SHP77 treated with DMSO at 0.1 percent for 48 hours (cell line): ENCODE results near the gene PRPF18.
"Not testable (repeated sequence)": the region's sequence is repeated elsewhere in the genome, so short reads cannot be mapped to it uniquely, and the experiment has no call there.

Experiments
- DNase-seq: peaks from one replicate; lab custom pipeline; 2025; lab: John Stamatoyannopoulos, UW

PRPF18 gene

DNA sequence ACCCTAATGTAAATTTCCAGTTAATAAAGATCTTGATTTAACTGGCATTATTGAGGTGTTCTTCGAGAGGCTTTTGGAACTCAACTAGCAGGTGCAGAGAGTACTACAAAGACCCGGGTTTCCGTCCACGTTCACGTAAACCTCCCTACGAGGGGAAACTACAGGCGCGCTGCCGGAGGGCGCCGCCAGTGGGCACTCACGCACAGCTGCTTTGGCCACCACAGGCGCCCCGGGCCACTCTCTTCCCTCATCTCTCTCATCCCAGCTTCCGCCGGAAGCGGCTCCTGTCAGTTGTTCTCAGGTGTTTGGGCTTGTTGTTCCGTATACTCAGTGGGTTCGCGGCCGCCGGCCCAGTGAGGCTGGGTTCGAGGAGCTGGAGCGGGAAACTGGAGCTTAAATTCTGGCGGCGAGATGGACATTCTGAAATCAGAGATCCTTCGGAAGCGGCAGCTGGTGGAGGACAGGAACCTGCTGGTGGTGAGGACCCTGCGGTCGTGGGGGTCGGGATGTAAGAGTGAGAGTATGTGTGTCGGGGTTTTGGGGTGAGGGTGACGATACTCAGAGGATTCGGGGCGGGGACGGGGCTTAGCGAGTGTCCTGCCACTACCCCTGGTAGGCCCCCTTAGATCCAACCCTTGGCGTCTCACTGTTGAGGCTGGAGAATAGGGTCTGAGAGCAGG, at the start of gene PRPF18:
Gene PRPF18 (plus strand): TSS at position 290 of the 680 bp plus-strand sequence. CDS start 122 bp downstream, at position 412.
- peak; percentile 82 for DNase-seq

DNA sequence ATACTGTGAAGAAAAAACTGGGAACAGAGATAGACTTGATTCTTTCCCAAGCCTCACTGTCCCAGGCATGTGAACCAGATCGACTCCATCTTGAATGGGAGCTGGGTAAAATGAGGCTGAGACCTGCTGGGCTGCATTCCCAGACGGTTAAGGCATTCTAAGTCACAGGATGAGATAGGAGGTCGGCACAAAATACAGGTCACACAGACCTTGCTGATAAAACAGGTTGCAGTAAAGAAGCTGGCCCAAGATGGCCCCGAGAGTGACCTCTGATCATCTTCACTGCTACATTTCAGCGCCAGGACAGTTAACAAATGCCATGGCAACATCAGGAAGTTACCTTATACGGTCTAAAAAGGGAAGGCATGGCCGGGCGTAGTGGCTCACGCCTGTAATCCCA, 48.8 kb upstream of the PRPF18 start:
- DNase-seq: not testable (repeated sequence)

DNA sequence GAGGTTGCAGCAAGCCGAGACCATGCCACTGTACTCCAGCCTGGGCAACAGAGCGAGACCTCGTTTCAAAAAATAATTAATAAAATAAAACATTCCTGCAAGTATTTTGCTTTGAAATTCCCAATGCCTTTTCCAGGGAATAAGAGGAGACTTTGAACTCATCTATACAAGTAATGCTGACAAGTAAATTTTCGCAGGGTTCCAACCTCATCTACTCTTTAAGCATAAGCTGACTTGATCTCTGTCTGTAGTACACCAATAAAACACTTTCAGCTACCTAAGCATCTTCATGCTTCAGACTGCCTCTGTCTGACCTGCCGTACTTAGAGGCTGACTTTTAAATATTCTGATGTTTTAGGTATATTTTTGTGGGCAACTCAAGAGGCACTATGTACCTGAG, 44.2 kb upstream of the PRPF18 start:
- no peak for DNase-seq

DNA sequence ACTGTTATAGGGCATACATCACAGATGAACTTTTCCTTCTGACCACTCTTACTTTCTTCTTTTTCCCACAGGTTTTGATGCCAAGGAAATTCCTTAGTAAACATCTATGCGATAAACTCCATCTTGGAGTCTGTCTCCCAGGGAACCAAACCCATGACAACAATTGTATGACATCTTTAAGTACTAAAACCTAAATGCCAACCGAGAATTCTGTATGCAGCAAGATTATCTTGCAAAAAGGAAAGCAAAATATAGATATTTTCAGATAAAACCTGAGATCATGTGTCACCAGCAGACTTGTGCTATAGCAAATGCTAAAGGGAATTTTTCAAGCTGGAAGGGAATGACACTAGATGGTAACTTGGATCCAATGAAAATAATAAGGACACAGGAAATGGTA, 36.0 kb upstream of the PRPF18 start:
- no peak for DNase-seq

GRCh38 chr10:13555884-13556510, 30.8 kb upstream of the PRPF18 start:
- DNase-seq: peak; percentile 11

DNA sequence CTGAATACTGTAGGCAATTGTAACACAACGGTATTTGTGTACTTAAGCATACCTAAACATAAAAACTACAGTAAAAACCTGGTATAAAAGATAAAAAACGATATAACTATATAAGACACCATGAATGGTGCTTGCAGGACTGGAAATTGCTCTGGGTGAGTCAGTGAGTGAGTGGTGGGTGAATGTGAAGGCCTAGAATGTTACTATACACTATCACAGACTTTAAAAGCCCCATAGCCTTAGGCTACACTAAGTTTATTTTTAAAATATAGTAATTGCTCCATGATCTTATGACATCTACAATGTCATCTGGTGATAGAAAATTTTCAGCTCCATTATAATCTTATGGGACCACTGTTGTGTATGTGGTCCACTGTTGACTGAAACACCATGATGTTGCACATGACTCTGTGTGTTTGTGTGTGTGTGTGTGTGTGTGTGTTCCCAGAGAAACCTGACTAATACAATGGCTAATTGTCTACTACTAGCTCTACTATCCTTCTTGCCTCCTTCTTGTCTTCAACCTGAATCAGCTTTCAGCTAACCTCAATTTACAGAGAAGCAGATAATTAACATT, 27.6 kb upstream of the PRPF18 start:
- no peak for DNase-seq

DNA sequence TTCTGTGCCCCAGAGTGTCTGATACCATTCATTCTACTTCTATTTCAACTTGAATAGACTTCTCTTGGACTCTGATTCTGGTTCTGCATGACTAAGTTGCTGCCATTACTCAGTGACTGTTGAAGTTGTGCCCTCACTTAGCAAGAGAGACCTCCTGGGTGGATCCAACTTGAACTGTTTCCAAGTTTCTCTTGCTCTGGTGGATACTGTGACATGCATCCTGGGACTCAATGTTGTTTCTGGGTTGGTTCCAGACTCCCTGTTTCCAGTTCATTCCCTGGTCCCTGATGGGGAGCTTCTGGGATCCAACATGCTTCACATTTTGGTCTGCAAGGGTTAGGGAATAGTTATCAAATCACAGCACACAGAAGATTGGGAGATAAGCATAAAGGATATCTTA, 26.2 kb upstream of the PRPF18 start:
- DNase-seq: no peak

DNA sequence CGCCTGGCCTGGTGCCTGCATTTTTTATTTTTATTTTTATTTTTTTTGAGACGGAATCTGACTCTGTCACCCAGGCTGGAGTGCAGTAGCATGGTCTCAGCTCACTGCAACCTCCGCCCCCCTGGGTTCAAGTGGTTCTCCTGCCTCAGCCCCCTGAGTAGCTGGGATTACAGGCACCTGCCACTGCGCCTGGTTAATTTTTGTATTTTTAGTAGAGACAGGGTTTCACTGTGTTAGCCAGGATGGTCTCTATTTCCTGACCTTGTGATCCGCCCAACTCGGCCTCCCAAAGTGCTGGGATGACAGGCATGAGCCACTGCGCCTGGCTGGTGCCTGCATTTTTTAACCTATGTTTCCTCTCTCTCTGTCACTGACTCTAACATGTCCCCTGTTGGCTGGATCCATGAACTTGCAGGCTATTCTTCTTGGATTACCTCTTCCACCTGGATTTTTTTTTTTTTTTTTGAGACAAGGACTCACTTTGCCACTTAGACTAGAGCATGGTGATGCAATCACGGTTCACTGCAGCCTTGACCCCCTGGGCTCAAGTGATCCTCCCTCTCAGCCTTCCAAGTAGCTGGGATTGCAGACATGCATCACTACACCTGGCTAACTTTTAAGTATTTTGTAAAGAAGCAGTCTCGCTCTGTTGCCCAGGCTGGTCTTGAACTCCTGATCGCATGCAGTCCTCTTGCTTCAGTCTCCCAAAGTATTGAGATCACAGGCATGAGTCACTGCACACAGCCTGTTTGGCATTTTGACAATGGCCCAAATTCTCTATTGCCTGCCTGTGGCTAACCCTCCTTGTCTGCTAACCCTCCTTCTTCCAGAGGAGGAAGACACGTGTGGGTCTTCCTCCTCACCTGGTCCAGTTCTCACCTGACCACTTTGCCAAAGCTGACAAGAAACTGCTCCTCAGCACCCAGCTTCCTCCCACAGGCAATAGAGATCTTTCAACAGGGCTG, 23.0 kb upstream of the PRPF18 start:
- DNase-seq: no peak

DNA sequence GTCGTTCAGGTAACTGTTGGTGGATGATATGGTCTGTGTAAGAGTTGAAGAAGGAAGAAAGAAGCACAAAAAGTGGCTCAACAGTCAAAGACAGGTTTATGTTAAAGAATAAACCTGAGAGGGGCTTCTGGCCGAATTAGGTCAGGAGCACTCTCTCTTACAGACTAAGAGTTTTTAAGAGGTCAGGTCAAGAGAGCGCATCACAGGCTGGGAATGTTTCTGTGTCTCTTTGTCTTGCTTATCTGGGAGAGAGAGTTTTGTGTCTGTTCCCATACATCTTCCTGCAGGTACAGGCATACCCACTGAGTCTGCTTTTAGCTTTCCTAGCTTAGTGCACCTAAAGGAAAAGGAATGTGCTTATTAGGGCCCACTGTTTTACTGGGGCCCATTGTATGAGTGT, 22.2 kb upstream of the PRPF18 start:
- DNase-seq: no peak

DNA sequence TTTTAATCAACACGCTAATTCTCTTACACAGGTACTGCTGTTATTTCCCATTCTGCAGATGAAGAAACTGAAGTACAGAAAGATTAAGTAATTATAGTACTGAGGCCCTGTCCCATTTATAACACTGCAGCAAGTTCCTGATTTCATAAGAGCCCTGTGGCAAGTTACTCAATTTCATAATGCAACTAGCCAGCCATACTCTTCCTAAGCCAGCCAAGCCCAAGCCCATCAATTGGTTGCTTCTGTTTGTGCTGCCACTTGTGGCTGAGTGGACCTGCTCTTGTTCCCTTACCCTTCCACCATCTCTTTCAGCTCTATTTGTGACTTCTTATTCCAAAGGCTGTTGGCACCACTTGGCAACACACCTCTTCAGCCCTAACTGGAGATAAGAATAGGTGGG, 19.7 kb upstream of the PRPF18 start:
- DNase-seq: no peak

- no peak for DNase-seq
Observed at GRCh38 chr10:13571541-13571940, 15.2 kb upstream of the PRPF18 start.

DNA sequence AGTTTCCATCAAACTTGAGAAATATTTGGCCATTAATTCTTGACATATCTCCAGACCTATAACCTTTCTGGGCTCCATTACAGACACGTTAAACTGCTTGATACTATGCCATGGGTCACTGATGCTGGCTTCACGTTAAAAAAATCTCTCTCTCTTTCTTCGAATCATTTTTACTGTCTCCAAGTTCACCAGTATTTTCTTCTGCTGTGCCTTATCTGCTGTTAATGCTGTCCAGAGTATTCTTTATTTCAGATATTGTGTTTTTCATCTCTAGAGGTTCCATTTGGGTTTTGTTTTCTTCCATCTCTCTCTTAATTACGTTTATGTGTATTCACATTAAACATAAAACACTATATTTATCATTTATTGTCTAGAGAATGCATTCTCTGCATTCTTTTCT, 12.8 kb upstream of the PRPF18 start:
- no peak for DNase-seq

GRCh38 chr10:13585195-13585751, 1.5 kb upstream of the PRPF18 start:
- no peak for DNase-seq

- no peak for DNase-seq
Observed at GRCh38 chr10:13585943-13586342, 822 bp upstream of the PRPF18 start.

DNA sequence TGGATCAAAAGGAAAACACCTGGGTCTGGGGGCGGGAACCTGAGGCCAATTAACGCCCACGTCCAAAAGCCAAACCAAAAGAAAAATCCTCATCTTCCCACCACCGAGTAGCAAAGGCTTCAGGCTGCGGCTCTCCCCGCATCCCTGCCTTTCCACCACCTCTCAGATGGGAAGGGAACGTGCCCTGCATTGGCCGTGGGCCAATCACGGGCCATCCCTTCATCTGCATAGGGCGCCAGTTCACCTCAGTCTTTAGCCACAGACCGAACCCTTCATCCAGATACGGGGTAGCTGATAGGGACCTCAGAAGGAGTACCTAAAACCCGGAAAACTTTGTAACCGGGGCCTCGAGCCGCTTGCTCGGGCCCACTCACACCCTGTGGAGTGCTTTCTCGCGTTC, 626 bp downstream of the PRPF18 start:
- DNase-seq: no peak

GRCh38 chr10:13589316-13589715, 2.6 kb downstream of the PRPF18 start:
- no peak for DNase-seq

DNA sequence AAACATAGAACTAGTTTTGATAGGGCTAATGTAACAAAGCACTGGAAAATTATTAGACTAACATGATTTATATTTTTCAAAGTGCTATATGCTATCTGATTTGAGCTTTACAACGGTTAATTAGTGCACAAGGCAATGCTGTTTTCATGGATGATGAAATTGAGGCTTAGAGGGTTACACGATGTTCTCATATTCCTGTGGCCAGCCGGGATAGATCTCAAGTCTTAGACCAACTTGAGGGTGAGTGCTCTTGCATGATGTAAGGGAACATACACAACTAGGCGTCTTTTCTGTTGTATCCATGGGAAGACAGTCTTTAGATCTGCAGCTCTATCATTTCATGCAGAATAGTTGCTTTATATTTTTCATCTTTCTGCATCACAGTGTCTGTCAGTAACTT, 4.1 kb downstream of the PRPF18 start:
- no peak for DNase-seq

- DNase-seq: no peak
Observed at GRCh38 chr10:13592306-13592705, 5.5 kb downstream of the PRPF18 start.

GRCh38 chr10:13593535-13593934, 6.8 kb downstream of the PRPF18 start:
- no peak for DNase-seq

- no peak for DNase-seq
Observed at GRCh38 chr10:13594641-13595040, 7.9 kb downstream of the PRPF18 start.

- no peak for DNase-seq
Observed at GRCh38 chr10:13597909-13598308, 11.1 kb downstream of the PRPF18 start.
